RWPE1 (cell line): ENCODE data around the gene HECW1.

Experiments
- CTCF ChIA-PET: fragments of 350-600 bp; sonication (Branson Sonifier 250); formaldehyde crosslinking; extraction: SDS; loops from one replicate; lab custom pipeline; 2021; lab: Yijun Ruan, JAX
- POLR2A ChIA-PET: fragments of 400-600 bp; formaldehyde crosslinking; extraction: SDS; loops from one replicate; lab custom pipeline; 2020; ENCODE audit warnings: antibody characterized with exemption; ENCODE audit not compliant: low non-redundant PET; lab: Yijun Ruan, JAX
- DNase-seq: peaks from one replicate; pipeline ENCODE4 v3.0.0; 2012; ENCODE audit warnings: low spot score
- H3K27ac ChIP-seq: fragments of 450-650 bp; 2 replicates; pipeline ENCODE4 v1.5.1; 2017
- TF ChIP-seq, protein P1 (sequence below): fragments of 450-650 bp; conservative IDR thresholded peaks from 2 replicates; pipeline ENCODE4 v1.5.1; 2017; ENCODE audit warnings: low read depth, mild to moderate bottlenecking

Gene HECW1

DNA sequence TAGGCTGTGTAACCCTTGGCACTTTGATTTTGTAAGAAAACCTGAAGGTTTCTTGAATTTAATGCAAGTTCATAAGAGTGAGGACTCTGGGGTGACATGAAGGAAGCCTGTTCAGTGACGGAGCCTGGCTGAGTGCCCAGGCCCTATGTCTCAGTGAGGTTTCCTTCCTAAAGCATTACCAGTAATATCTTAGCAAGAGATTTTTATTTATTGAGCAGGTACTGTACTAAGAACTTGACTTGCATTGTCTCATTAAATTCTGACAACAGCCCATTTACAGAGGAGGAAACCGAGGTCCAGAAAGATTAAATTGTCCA lies 197.2 kb downstream of the HECW1 start:
- H3K27ac ChIP-seq: no peak overlapping the region
- DNase-seq: no peak
- ChIA-PET CTCF (no interaction called here), POLR2A (no interaction called here)
- TF ChIP-seq, protein P1, sequence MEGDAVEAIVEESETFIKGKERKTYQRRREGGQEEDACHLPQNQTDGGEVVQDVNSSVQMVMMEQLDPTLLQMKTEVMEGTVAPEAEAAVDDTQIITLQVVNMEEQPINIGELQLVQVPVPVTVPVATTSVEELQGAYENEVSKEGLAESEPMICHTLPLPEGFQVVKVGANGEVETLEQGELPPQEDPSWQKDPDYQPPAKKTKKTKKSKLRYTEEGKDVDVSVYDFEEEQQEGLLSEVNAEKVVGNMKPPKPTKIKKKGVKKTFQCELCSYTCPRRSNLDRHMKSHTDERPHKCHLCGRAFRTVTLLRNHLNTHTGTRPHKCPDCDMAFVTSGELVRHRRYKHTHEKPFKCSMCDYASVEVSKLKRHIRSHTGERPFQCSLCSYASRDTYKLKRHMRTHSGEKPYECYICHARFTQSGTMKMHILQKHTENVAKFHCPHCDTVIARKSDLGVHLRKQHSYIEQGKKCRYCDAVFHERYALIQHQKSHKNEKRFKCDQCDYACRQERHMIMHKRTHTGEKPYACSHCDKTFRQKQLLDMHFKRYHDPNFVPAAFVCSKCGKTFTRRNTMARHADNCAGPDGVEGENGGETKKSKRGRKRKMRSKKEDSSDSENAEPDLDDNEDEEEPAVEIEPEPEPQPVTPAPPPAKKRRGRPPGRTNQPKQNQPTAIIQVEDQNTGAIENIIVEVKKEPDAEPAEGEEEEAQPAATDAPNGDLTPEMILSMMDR: no peak

DNA sequence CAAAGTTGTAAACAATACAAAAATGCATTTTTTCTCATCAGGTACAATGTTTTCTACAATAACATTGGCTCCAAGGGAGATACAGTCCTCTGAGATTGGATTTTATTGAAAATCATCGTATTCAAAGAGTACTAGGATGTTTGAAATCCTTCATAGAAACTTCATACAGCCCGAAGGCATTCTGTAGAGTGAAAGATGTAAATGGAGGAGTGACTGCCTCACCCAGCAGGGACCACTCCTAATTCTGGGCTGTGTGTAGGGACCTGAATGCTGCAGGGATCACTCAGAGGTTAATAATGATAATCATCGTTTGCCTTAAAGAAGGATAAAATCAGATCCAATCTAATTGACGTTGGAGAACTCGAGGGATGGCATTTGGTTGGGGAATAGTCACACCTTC lies 198.6 kb downstream of the HECW1 start:
- TF ChIP-seq, protein P1: no peak
- ChIA-PET POLR2A (no interaction called here), CTCF (no interaction called here)
- no peak overlapping the region for H3K27ac ChIP-seq
- no peak for DNase-seq

DNA sequence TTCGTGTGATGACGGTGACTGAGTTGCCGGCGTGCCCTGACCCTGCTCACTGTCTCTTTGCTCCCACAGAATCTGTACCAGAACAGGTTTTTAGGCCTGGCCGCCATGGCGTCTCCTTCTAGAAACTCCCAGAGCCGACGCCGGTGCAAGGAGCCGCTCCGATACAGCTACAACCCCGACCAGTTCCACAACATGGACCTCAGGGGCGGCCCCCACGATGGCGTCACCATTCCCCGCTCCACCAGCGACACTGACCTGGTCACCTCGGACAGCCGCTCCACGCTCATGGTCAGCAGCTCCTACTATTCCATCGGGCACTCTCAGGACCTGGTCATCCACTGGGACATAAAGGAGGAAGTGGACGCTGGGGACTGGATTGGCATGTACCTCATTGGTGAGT lies 199.2 kb downstream of the HECW1 start:
- CTCF ChIA-PET: no interaction called here
- H3K27ac ChIP-seq: no peak overlapping the region
- POLR2A ChIA-PET: no interaction called here
- TF ChIP-seq, protein P1: no peak
- no peak for DNase-seq

DNA sequence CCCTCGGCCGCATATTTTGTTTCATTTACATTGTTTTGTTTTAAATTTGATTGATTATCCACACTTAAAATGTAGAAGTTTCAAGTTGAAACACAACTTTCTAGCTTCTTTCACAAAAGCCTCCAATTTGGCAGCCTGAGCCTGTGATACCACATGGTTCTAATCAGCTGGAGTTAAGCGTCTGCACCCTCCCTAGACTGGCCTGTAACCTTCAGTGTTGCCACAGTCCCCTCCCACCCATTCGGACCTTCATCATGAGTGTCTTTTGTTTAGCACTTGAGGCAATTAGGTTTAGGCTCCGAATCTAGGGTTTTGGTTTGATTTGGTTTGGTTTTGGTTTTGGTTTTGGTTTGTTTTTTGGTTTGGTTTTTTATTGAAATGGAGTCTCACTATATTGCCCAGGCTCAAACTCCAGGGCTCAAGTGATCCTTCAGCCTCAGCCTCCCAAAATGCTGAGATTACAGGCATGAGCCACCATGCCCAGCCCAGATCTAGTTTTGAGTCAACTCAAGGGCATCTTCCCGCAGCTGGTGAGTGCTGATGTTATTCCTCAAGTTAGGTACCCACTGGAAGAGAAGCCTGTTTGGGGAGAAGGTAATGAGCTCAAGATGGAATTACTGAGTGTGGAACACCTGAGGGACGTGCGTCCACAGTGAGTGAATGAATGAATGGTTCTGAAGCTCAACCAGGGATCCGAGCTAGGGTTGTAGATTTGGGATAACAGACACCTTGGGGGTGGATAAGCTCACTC lies 201.4 kb downstream of the HECW1 start:
- ChIA-PET POLR2A (no interaction called here), CTCF (interaction anchor here (0.5 to 0.6 kb wide), 2 partner anchors 13 to 76 kb away, joined by 3 read pairs; no protein-coding TSS in a partner anchor)
- no peak overlapping the region for H3K27ac ChIP-seq
- DNase-seq: no peak
- TF ChIP-seq, protein P1: no peak

DNA sequence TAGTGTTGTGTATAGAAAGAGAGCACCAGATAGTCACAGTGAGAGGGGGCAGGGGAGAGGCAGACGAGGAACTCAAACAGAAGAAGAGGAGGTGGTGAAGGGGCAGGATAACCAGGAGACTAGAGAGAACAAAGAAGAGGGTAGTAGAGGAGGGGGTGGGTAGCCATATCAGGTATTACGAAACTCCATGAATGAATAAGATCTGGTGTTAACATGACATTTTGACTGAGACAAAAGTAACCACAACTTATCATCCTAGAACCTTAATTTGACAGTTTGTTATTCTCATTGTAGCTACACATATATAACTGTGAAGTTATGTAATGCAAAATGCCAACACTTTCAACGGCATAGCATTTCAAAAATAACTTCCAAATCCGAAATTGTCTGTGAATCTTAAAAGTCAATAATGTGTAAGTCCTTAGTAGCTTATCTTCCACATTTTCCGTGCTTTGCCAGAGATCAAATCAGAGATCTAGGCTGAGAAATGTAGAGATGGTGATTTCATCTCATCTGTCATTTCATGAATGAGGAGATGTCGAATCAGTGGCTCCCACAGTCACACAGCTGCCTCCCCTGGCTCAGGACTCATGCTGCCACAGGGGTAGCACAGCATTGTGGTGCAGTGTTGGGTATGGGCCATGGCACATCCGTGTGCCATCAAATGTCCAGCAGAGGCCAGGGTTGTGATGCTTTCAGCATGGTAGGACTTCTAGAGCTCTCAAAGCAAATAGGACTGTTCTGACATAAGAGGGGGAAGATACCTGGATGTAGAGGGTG lies 202.1 kb downstream of the HECW1 start:
- TF ChIP-seq, protein P1: no peak
- DNase-seq: no peak
- ChIA-PET CTCF (interaction anchor here (0.6 kb wide), 2 partner anchors 9 to 14 kb away, joined by 3 read pairs; no protein-coding TSS in a partner anchor), POLR2A (no interaction called here)
- no peak overlapping the region for H3K27ac ChIP-seq

DNA sequence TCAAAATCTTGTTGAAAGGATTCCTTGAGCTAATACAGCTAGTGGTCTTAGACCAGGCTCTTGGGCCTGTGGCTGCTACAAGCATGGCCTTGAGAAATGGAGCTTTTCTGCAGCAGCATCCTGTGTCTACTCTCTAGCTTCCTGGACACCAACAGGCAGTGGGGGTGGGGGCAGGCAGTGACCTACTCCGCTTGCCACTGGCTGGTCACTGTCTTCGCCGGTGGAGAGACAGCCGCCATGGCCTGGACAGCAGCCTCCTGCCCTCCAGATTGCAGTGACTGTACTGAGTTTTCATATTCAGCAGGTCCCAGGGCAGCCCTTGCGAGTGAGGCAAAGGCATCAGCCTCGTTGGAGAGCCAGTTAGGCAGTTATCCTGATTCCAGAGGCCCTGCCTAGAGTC lies 204.6 kb downstream of the HECW1 start:
- ChIA-PET POLR2A (no interaction called here), CTCF (no interaction called here)
- TF ChIP-seq, protein P1: no peak
- DNase-seq: no peak
- H3K27ac ChIP-seq: no peak overlapping the region
